IPS-18c (cell line): Measurements from ENCODE around the gene RAD18.
A peak's percentile ranks its signal among the peaks of the same experiment; 100 is the strongest.

Experiments
- H3K4me3 ChIP-seq: 2 replicates; pipeline ENCODE4 v1.7.0; 2013; ENCODE audit warnings: low read depth, mild to moderate bottlenecking, low read length, moderate library complexity; ENCODE audit not compliant: insufficient read depth
- H3K9me3 ChIP-seq: one replicate; pipeline ENCODE4 v1.6.1; 2013; ENCODE audit warnings: mild to moderate bottlenecking, low read length, moderate library complexity; ENCODE audit not compliant: control insufficient read depth, insufficient read depth

Gene RAD18

GRCh38 chr3:8963137-8963853 is at the start of gene RAD18:
Gene RAD18, minus strand, starts transcription at chr3:8963472. Its CDS starts 87 bp downstream, at chr3:8963385.
- Histone ChIP-seq H3K4me3 (peak within 1 kb of the TSS; percentile 91), H3K9me3 (no peaks in the 10 kb centered on the region)

DNA sequence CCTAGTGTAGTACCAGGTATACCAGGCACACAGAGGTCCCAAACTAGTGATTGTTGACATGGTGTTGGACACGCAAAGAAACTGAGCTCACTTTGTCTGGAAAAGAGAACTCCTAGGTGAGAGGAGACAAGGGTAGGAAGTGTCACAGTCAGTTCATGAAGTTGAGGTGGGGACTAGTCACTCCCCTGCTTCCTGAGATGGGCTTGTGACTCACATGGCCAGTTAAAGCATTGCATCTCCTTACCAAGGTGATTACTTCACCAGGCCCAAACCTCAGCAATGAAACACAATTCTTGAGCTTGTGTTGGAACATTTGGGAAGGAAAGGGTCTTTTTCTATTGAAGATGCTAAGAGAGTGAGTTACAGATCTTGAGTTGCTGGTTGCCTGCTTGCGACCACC is 49.2 kb upstream of the RAD18 start:
- Histone ChIP-seq H3K4me3 (no peak overlapping the region), H3K9me3 (no peaks in the 10 kb centered on the region)

DNA sequence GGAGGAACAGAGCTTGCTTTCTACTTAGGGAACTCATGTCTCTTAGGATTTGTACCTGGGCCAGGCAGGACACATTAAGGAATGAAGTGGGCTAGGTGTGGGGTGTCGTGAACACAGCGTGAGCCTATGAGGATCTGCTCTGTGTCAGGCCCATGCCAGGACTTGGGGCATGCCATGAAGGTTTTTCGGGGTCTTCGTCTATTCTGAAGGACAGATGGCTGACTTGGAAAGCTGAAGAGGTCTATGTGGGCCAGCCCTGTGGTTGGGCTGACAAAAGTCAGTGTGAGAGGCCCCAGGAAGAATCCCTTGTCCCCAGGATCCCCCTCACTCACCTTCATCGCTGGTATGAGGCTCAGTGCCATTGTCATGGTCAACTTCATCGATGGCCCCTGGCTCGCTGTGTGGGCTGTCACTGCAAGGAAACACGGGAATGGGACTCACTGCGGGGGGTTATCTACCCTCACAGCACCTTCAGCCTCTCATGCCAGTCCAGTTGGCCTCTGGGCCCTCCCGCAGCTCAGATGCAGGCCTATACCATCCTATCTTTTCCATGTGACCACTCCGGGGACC is 46.8 kb upstream of the RAD18 start:
- no peaks in the 10 kb centered on the region for H3K9me3 ChIP-seq
- no peak overlapping the region for H3K4me3 ChIP-seq

DNA sequence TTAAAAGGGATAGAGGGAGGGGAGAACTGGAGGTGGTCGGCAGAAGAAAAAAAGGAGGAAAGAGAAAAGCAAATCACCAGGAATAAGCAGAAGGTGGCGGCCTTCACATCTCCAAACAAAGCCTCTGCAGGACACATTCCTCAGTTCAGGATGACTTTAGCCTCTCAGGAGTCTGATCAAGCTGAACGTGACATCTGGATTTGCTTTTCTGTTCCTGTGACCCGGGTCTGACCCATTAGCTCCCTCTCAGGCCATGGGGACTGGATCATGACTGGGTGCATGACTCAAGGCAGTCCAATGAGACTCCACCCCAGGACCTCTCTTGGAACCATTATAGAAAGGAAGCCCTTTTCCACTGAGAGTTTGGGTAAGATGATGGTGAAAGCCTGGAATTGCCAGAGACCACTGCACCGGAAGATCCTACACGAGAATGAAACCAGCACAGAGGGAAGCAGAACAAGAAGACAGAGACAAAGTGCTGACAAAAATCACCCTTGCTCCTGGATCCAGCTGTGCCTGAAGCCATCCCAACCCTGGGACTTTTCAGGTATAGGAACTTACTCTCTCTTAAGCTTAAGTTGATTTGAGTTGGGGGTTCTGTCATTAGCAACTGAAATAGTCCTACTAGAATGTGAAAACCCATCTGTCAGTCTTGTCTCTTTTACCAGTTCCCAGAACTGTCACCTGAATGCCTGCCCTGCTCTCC is 45.4 kb upstream of the RAD18 start:
- no peaks in the 10 kb centered on the region for H3K9me3 ChIP-seq
- no peak overlapping the region for H3K4me3 ChIP-seq

DNA sequence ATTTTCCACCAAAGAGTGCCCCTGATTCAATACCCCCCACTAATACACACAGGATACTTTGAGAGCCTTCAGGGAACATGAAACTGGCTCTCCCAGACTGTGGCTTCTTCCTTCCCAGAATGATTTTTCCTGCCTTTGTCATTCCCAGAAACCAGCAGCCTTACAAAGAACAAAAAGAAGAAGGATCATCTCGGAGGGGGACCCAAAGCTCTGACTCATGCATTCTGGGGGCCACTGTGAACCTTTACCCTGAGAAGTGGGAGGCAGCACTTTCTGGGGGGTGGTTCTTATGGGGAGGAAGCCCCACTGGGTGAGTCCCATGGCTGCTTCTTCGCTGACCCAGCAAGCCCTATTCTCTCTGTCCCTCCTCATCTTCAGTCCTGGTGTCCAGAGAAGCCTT is 44.7 kb upstream of the RAD18 start:
- Histone ChIP-seq H3K4me3 (no peak overlapping the region), H3K9me3 (no peaks in the 10 kb centered on the region)

- Histone ChIP-seq H3K9me3 (no peaks in the 10 kb centered on the region), H3K4me3 (no peak overlapping the region)
These were observed 43.9 kb upstream of the RAD18 start for GRCh38 chr3:9007213-9007612.

- no peaks in the 10 kb centered on the region for H3K9me3 ChIP-seq
- H3K4me3 ChIP-seq, result no peak overlapping the region
These were observed 36.8 kb upstream of the RAD18 start for GRCh38 chr3:9000041-9000440.

DNA sequence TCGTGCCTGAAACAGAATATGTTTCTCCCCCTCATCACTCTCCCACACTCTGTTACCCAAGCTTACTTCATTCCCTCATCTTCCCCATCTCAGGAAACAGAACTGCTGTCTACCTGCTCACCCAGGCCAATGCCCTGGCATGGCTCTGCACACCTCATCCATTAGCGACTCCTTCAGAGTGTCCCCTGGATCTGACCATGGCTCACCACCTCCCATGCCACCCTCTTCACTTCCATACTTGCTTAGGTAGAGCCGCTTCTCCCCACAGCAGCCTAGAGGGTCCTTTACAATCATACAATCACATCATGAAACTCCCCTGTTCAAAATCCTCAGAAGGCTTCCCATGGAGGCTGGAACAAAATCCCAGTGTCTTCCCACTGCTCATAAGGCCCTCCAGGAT is 33.9 kb upstream of the RAD18 start:
- no peak overlapping the region for H3K4me3 ChIP-seq
- H3K9me3 ChIP-seq, result no peaks in the 10 kb centered on the region

DNA sequence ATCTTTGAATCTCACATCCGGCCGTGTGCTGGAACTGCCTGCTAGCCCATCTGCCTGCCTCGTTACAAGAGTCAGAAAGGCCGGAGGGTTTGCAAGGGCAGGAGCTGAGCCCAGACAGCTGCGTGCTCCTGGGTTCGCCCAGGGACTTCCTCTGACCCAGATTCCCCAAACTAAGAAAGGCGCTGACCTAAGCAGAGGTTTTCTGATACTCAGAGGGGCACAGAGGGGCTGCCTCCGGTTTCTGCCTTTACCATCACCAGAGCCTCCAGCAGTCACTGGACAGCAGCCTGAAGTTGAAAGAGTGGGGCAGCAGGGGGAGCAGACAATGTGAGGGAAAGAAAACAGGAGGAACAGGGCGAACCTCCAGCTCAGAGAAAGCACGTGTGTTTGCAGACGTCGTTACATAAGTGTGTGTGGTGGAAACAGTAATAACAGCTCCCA is 33.4 kb upstream of the RAD18 start:
- Histone ChIP-seq H3K4me3 (no peak overlapping the region), H3K9me3 (no peaks in the 10 kb centered on the region)

DNA sequence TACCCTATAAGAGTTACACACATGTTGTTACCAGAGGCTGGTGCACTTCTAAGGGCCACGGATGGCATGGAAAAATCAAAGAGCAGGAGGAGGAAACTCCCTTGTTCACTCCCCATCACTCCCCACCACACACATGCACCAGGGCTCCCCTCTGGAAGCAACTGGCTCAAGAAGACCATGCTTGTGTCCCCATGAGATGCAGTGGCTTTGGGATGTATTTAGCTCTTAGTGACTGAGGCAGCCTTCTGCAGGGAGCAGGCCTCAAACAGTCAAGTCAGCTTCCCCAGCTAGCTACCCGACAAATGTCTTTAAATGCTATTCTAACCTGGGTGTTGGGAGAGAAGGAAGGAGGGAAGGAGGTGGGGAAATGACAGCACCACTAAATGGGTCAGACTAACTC is 32.9 kb upstream of the RAD18 start:
- H3K9me3 ChIP-seq, result no peaks in the 10 kb centered on the region
- H3K4me3 ChIP-seq, result no peak overlapping the region

DNA sequence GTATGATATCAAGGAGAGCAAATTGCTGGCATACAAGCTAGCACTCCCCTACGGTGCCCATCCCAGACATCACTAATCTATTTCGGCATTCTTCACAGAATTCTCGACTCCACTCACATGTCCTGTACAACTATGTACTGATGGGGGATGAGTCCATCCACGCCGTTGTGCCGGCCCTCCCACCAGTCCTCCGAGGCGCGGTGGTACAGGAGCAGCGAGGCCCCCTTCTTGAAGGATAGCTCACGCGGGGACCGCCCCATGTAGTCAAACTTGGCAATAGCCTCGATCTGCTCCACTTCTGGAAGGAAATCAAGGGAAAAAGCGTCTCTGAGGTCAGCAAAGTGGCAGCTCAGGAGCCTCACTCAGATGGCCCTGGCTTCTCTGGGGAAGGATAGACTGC is 31.0 kb upstream of the RAD18 start:
- Histone ChIP-seq H3K4me3 (no peak overlapping the region), H3K9me3 (no peaks in the 10 kb centered on the region)

- no peak overlapping the region for H3K4me3 ChIP-seq
- no peaks in the 10 kb centered on the region for H3K9me3 ChIP-seq
These were observed 30.1 kb upstream of the RAD18 start for GRCh38 chr3:8993331-8993730.

- H3K9me3 ChIP-seq, result no peaks in the 10 kb centered on the region
- H3K4me3 ChIP-seq, result no peak overlapping the region
These were observed 29.6 kb upstream of the RAD18 start for GRCh38 chr3:8992854-8993253.

- H3K4me3 ChIP-seq, result no peak overlapping the region
- H3K9me3 ChIP-seq, result no peaks in the 10 kb centered on the region
These were observed 28.9 kb upstream of the RAD18 start for GRCh38 chr3:8992199-8992598.

DNA sequence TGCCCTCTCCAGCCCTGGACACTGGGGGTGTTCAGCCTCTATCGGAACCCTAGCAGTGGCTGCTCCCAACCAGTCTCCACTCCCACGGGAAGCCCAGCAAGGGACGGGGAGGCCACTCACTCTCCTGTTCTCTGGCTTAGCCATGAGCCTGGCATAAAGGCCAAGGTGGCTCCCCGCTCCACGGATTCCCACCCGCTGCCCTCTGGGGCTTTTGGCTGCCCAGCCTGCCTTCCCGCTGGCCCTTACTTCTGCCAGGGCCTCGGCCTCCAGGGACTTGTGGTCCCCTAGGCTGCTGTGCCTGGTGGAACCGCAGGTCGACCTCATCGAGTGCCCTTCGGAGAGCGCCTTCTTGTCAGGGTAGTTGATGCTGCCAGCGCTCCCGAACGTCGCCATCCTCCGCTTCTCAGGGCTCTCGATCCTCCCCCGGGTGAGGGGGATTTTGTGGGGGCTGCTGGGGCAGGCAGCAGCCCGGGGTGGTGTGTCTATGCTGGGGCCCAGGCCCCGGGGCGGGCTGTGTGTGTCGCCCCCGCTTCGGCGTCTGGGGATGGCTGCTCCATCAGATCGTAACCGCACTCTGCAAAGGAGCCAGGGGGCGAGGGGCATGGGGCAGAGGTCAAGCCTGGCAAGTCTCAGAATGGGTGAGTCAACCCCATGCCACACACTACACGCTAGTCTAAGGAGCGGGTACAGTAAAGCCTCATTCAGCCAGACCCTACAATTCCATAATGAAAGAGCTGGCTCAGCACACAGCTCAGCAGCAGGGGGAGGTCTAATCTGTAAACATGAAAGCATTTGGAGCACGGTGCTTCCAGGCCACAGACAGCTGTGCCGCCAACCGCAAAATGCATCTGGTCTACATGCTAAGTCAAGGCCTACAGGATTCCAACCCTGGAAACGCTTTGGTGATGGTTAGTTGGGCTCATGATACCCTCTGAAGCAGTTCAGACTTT is 27.3 kb upstream of the RAD18 start:
- no peak overlapping the region for H3K4me3 ChIP-seq
- no peaks in the 10 kb centered on the region for H3K9me3 ChIP-seq

- Histone ChIP-seq H3K9me3 (no peaks in the 10 kb centered on the region), H3K4me3 (no peak overlapping the region)
These were observed 25.7 kb upstream of the RAD18 start for GRCh38 chr3:8988791-8989558.

DNA sequence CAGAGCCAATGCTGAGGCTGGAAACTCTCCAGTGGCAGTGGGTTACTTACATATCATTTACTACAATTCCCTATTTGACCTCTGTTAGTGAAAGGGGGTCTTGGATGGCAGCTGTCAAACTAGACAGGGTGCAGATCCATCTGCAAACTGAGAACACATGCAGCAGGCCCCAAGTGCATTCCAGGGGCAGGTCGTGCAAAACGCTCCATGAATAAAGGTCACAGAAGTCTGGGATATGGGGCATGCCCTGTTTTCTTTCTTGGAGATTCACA is 25.0 kb upstream of the RAD18 start:
- Histone ChIP-seq H3K4me3 (no peak overlapping the region), H3K9me3 (no peaks in the 10 kb centered on the region)
